KG1 (cell line): ENCODE measurements around the gene GCNT1.
A peak's percentile ranks its signal among the peaks of the same experiment; 100 is the strongest.
"Not testable (repeated sequence)": the region's sequence is repeated elsewhere in the genome, so short reads cannot be mapped to it uniquely, and the experiment has no call there.

ENCODE experiments used
- DNase-seq: peaks from one replicate; lab custom pipeline; 2025; lab: John Stamatoyannopoulos, UW

GCNT1 gene

DNA sequence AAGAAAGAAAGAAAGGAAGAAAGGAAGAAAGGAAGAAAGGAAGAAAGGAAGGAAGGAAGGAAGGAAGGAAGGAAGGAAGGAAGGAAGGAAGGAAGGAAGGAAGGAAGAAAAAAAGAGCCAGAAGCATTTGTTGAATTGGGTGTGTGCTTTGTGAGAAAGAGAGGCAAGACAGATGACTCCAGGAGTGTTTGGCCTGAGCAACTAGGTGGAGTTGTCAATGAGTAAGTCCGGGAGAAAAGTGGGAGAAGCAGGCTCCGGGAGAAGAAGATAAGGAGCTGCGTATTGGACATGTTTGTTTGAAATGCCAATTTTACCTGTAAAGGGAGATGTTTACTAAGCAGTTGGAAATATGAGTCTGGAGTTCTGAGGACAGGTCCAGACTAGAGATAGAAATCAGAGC is 15.1 kb upstream of the GCNT1 start:
- no peak for DNase-seq

DNA sequence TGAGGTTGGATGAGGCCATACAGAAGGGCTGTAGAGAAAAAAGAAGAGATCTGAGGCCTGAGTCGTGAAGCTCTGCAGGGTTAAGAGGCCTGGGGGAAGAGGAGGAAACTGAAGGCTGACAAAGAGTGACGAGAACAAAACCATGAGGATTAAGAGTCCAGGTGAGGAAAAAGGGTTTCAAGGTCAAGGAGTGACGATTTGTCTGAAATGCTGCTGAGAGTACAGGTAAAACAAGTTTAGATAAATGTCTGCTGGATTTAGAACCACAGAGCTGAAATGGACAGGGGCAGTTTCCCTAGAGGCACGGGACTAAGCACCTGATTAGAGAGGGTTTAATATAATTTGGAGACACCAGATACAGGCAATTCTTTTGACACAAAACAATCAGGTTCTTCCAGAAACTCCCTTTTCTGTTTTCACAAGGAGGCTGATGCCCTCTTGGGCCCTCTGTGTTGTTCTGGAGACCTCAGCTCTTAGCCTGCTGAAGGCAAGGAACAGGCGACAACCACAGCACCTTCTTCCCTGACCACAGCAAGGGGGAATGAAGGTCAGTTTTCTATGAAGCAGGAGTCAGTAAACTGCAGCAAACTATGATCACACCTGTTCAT is 14.6 kb upstream of the GCNT1 start:
- no peak for DNase-seq

DNA sequence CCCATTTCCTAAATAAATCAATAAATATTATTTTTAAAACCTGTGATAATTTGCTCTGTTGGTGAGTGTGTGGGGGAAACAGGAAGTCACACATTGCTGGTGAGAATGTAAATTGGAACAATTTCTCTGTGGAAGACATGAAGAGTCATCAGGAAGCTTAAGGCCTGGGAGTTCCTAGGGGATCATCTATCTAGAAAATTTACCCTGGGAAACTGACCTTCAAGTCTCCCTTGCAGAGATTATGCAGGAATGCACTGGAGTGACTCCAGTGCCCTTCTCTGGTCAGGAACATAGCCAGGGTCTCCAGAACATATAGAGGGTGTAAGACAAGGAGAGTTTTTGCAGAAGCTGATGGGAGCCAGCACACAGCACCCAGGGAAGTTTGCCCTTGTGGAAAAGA is 13.0 kb upstream of the GCNT1 start:
- DNase-seq: no peak

DNA sequence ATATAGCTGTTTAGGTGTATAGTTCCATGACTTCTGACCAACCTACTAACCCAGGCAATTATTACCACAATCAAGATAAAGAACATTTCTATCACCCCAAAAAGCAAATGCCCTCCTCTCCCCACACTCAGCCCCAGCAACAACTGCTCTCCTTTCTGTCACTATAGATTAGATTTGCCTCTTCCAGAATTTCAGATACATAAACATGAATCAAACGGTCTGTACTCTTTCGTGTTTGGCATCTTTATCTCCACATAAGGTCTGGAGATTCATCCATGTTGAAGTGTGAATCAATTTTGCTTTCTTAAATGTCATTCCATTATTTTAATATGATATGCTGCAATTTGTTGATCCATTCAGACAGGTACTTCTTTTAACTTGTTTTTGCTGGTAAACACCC is 10.5 kb upstream of the GCNT1 start:
- no peak for DNase-seq

DNA sequence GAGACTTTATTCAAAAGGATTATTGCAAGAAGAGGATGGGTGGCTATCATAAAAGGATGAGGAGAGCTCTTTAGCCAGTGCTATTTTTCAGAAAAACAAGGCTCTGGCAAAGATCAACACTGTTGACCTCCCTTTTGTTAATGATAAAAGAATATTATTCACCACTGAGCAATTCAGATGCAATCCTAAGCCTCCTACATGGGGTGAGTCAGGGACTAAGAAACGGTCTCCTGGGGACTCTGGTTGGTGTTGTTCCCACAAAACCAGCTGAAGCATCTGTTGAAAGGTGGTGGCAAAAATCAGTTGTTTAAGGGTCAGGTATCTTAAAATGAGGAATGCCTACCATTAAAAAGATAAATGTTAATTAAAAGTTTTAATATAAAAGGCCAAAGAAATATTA is 7.7 kb upstream of the GCNT1 start:
- no peak for DNase-seq

- DNase-seq: no peak
These were observed 6.1 kb upstream of the GCNT1 start for GRCh38 chr9:76452839-76453238.

DNA sequence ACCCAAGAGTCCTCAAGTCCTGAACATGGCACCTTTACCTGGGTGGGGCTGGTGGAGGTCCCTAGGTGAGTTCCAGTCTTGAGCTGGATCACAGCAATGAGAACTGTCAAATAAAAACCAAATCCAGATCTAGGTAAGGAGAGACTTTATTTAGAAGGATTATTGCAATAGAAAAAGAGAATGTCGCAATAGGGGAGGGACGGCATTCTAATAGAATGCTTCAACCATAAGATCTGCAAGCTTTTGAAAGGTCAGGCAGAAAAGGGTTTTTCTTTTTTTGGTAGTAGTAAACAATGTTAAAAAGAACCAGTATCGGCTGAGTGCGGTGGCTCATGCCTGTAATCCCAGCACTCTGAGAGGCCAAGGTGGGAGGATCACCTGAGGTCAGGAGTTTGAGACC is 5.2 kb upstream of the GCNT1 start:
- no peak for DNase-seq

GRCh38 chr9:76454311-76454710 is 4.7 kb upstream of the GCNT1 start:
- no peak for DNase-seq

- peak; percentile 74 for DNase-seq
These were observed 2.6 kb upstream of the GCNT1 start for GRCh38 chr9:76456202-76456926.

GRCh38 chr9:76459694-76460635 is 983 bp downstream of the GCNT1 start:
- DNase-seq: no peak

GRCh38 chr9:76462126-76462525 is 3.1 kb downstream of the GCNT1 start:
- no peak for DNase-seq

DNA sequence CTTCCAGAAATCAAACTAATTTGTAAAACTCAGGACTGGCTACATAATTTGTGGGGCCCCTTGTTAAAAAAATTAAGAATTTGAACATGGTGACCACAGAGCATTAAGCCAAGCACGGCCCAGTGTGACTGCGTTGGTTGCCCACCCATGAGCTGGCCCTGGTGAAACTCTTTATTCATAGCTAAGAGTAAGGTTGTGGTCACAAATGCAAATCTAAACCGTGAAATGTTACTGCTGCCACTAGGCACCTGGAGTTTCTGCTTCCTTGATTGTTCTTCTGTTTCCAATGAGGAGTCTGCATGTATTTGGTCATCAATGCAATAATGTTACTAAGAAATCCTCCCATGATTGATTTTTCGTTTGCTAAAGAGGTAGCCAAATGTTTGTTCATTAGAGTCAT is 4.2 kb downstream of the GCNT1 start:
- DNase-seq: no peak

DNA sequence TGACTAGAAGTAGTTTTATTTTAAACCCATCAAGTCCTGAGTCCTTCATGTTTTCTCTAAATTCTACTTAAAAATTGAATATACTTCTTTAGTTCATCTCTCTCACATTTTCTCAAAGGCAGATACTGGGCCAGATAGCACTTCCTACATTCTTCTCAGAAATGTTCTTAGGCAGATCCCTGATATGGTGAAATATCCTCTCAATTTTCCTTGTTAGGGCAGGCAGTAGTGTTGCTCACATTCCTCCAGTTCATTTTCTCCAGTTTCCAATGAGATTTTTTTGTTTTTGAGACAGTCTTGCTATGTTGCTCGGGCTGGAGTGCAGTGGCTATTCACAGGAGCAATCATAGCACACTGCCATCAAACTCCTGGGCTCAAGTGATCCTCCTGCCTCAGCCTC is 5.7 kb downstream of the GCNT1 start:
- DNase-seq: no peak

GRCh38 chr9:76465442-76466298 is 6.7 kb downstream of the GCNT1 start:
- no peak for DNase-seq

DNA sequence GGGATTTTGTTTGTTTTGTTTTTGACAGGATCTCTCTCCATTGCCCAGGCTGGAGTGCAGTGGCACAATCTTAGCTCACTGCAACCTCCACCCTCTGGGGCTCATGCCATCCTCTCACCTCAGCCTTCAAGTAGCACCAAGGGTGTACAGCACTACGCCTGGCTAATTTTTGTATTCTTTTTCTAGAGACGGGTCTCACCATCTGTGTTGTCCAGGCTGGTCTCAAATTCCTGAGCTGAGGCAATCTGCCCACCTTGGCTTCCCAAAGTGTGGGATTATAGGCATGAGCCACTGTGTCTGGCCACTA is 7.3 kb downstream of the GCNT1 start:
- no peak for DNase-seq

DNA sequence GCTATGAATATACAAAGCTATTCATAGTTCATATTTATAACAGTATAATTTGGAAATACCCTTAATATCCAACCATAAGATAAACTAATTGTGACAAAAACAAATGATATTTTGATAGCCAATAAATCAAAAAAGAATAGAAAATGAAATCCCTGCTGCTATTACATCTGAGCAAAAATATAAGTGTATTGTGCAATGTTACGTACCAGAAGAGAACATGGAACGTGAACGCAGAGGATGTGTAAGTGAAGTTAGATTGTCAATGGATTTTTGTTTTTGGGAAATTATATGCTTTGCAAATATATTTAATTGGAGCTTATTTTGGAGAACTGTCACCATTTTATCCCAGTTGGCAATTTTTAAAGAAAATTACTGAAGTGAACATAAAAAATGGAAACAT is 15.4 kb downstream of the GCNT1 start:
- DNase-seq: no peak

DNA sequence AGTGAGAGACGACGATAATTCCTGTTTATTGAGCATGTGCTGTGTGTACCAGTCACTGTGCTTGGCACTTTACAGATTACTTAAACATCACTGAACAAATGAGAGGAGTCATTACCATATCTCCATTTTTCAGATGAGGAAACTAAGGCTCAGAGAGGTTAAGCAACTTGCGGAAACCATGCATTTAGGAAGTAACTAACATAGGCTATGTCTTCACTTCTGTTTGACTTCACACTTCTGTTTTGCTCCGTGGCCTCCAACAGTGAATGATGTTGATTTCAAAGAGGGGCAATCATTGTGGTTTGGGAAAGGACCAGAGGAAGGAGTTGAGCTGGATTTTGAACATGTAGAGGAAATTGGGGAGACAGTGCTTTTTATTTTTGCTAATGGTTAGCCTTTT is 16.7 kb downstream of the GCNT1 start:
- no peak for DNase-seq

DNA sequence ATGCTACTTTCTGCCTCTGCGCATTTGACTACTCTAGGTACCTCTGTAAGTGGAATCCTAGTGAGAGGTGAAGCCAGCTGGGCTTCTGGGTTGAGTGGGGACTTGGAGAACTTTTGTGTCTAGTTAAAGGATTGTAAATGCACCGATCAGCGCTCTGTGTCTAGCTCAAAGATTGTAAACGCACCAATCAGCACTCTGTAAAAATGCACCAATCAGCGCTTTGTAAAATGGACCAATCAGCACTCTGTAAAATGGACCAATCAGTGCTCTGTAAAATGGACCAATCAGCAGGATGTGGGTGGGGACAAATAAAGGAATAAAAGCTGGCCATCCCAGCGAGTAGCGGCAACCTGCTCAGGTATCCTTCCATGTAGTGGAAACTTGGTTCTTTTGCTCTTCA is 18.8 kb downstream of the GCNT1 start:
- DNase-seq: not testable (repeated sequence)

DNA sequence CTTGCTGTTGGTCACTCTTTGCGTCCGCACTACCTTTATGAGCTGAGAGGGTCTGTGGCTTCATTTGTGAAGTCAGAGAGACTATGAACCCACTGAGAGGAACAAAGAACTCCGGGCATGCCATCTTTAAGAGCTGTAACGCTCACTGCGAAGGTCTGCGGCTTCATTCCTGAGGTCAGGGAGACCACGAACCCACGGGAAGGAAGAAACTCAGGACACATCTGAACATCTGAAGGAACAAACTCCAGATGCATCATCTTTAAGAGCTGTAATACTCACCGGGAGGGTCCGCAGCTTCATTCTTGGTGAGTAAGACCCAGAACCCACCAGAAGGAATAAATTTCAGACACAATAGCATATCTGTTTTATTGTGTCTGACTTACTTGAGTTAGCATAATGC is 19.2 kb downstream of the GCNT1 start:
- DNase-seq: no peak

DNA sequence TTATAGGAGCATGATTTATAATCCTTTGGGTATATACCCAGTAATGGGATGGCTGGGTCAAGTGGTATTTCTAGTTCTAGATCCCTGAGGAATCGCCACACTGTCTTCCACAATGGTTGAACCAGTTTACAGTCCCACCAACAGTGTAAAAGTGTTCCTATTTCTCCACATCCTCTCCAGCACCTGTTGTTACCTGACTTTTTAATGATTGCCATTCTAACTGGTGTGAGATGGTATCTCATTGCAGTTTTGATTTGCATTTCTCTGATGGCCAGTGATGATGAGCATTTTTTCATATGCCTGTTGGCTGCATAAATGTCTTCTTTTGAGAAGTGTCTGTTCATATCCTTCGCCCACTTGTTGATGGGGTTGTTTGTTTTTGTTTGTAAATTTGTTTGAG is 20.4 kb downstream of the GCNT1 start:
- DNase-seq: not testable (repeated sequence)

GRCh38 chr9:76486151-76486550 is 27.2 kb downstream of the GCNT1 start:
- no peak for DNase-seq
